H9 (cell line): ENCODE data around the gene P3H2. TPM values are rescaled to one million over a fixed set of nuclear protein-coding genes. Genes with fewer than 3 reads are reported as not detected.

Experiments used
- DNase-seq: peaks from one replicate; pipeline ENCODE4 v3.0.0-alpha.2; 2017
- H2AFZ ChIP-seq: one replicate; pipeline ENCODE4 v1.6.1; 2013; ENCODE audit warnings: mild to moderate bottlenecking, low read length, control low read depth, moderate library complexity
- H2AK5ac ChIP-seq: 2 replicates; pipeline ENCODE4 v1.6.1; 2013; ENCODE audit warnings: low read length, control low read depth, mixed read lengths; ENCODE audit not compliant: insufficient read length
- H2BK120ac ChIP-seq: one replicate; pipeline ENCODE4 v1.6.1; 2013; ENCODE audit warnings: low read depth, mild to moderate bottlenecking, low read length, control low read depth, inconsistent platforms; ENCODE audit not compliant: poor library complexity, severe bottlenecking
- H2BK12ac ChIP-seq: 2 replicates; pipeline ENCODE4 v1.6.1; 2013; ENCODE audit warnings: low read length, control low read depth, mixed read lengths, low read depth; ENCODE audit not compliant: insufficient read length
- H2BK15ac ChIP-seq: 2 replicates; pipeline ENCODE4 v1.6.1; 2013; ENCODE audit warnings: low read depth, low read length, control low read depth
- H2BK20ac ChIP-seq: one replicate; pipeline ENCODE4 v1.6.1; 2013; ENCODE audit warnings: low read depth, mild to moderate bottlenecking, low read length, control low read depth, inconsistent platforms; ENCODE audit not compliant: poor library complexity, severe bottlenecking
- H2BK5ac ChIP-seq: 2 replicates; pipeline ENCODE4 v1.6.1; 2013; ENCODE audit warnings: low read length, control low read depth, mixed read lengths; ENCODE audit not compliant: insufficient read length
- H3K14ac ChIP-seq: 2 replicates; pipeline ENCODE4 v1.6.1; 2013; ENCODE audit warnings: low read length, control low read depth; ENCODE audit not compliant: insufficient read depth
- H3K18ac ChIP-seq: 2 replicates; pipeline ENCODE4 v1.6.1; 2013; ENCODE audit warnings: low read depth, mild to moderate bottlenecking, mixed read lengths, low read length, control low read depth; ENCODE audit not compliant: insufficient read length
- H3K23ac ChIP-seq: 2 replicates; pipeline ENCODE4 v1.6.1; 2013; ENCODE audit warnings: low read length, control low read depth, mixed read lengths, low read depth; ENCODE audit not compliant: insufficient read length
- H3K23me2 ChIP-seq: 2 replicates; pipeline ENCODE4 v1.6.1; 2013; ENCODE audit warnings: low read depth, mild to moderate bottlenecking, mixed read lengths, low read length, control low read depth; ENCODE audit not compliant: insufficient read length, poor library complexity, severe bottlenecking
- H3K27ac ChIP-seq: 2 replicates; pipeline ENCODE4 v1.5.1; 2013; ENCODE audit warnings: low read length, control low read depth, mixed read lengths, low read depth; ENCODE audit not compliant: insufficient read length
- H3K27me3 ChIP-seq: 2 replicates; pipeline ENCODE4 v1.6.1; 2013; ENCODE audit warnings: low read length, control low read depth, inconsistent platforms; ENCODE audit not compliant: insufficient read depth
- H3K4ac ChIP-seq: 2 replicates; pipeline ENCODE4 v1.6.1; 2013; ENCODE audit warnings: low read depth, mild to moderate bottlenecking, control low read depth, inconsistent platforms, low read length, moderate library complexity
- H3K4me1 ChIP-seq: 2 replicates; pipeline ENCODE4 v1.6.1; 2013; ENCODE audit warnings: low read length, control low read depth, inconsistent platforms; ENCODE audit not compliant: insufficient read depth
- H3K4me2 ChIP-seq: 2 replicates; pipeline ENCODE4 v1.6.1; 2013; ENCODE audit warnings: low read length, control low read depth, mixed read lengths; ENCODE audit not compliant: insufficient read length, insufficient read depth
- H3K56ac ChIP-seq: 2 replicates; pipeline ENCODE4 v1.6.1; 2013; ENCODE audit warnings: low read depth, mild to moderate bottlenecking, mixed read lengths, low read length, control low read depth; ENCODE audit not compliant: insufficient read length
- H3K79me1 ChIP-seq: 2 replicates; pipeline ENCODE4 v1.6.1; 2013; ENCODE audit warnings: low read depth, mild to moderate bottlenecking, moderate library complexity, low read length, control low read depth, inconsistent platforms; ENCODE audit not compliant: insufficient read depth, poor library complexity, severe bottlenecking
- H3K79me2 ChIP-seq: 2 replicates; pipeline ENCODE4 v1.6.1; 2013; ENCODE audit warnings: low read length, control low read depth, inconsistent platforms; ENCODE audit not compliant: insufficient read depth
- H3K9ac ChIP-seq: 2 replicates; pipeline ENCODE4 v1.6.1; 2013; ENCODE audit warnings: low read length, control low read depth, mixed read lengths; ENCODE audit not compliant: insufficient read length; ENCODE audit errors: extremely low read depth
- H3K9me3 ChIP-seq: one replicate; pipeline ENCODE4 v1.6.1; 2013; ENCODE audit warnings: low read depth, low read length, inconsistent platforms; ENCODE audit not compliant: control insufficient read depth
- H3T11ph ChIP-seq: one replicate; pipeline ENCODE4 v1.6.1; 2013; ENCODE audit warnings: mild to moderate bottlenecking, low read length, control low read depth, inconsistent platforms
- H4K20me1 ChIP-seq: one replicate; pipeline ENCODE4 v1.6.1; 2013; ENCODE audit not compliant: control insufficient read depth, insufficient read length, insufficient read depth
- H4K5ac ChIP-seq: 2 replicates; pipeline ENCODE4 v1.6.1; 2013; ENCODE audit warnings: low read depth, mild to moderate bottlenecking, mixed read lengths, low read length, control low read depth; ENCODE audit not compliant: insufficient read length
- H4K8ac ChIP-seq: replicated peaks from 2 replicates; pipeline ENCODE4 v1.6.1; 2013; ENCODE audit warnings: low read length, control low read depth, mixed read lengths, low read depth; ENCODE audit not compliant: insufficient read length
- H4K91ac ChIP-seq: 2 replicates; pipeline ENCODE4 v1.6.1; 2013; ENCODE audit warnings: low read depth, mild to moderate bottlenecking, moderate library complexity, mixed read lengths, low read length, control low read depth; ENCODE audit not compliant: insufficient read length
- H3K27ac Mint-ChIP-seq, 3 experiments: 2 replicates in 2 of 3; 3 replicates in 1 of 3; pipeline ENCODE4 v1.8.0; 2020 to 2021; ENCODE audit warnings: mixed read lengths in 3 of 3, mild to moderate bottlenecking in 1 of 3, moderate library complexity in 1 of 3
- H3K27me3 Mint-ChIP-seq: 2 replicates; pipeline ENCODE4 v1.8.0; 2021; ENCODE audit warnings: low read depth, mild to moderate bottlenecking, moderate library complexity, mixed read lengths
- H3K36me3 Mint-ChIP-seq, 3 experiments: 2 replicates in 2 of 3; 3 replicates in 1 of 3; pipeline ENCODE4 v1.8.0; 2020 to 2021; ENCODE audit warnings: low read depth in 3 of 3, mixed read lengths in 3 of 3; ENCODE audit not compliant: insufficient read depth in 1 of 3
- H3K4me1 Mint-ChIP-seq, 2 experiments: 2 replicates each; pipeline ENCODE4 v1.8.0; 2020; ENCODE audit warnings: mixed read lengths in 2 of 2
- H3K4me3 Mint-ChIP-seq, 2 experiments: 2 replicates in 1 of 2; 3 replicates in 1 of 2; pipeline ENCODE4 v1.8.0; 2020 to 2021; ENCODE audit warnings: mild to moderate bottlenecking in 2 of 2, mixed read lengths in 2 of 2, moderate library complexity in 1 of 2
- H3K9me3 Mint-ChIP-seq, 2 experiments: 2 replicates in 1 of 2; 3 replicates in 1 of 2; pipeline ENCODE4 v1.8.0; 2020; ENCODE audit warnings: mild to moderate bottlenecking in 2 of 2, mixed read lengths in 2 of 2, moderate library complexity in 1 of 2
- WGBS: extraction: QIAGEN DNeasy Blood & Tissue Kit; methylation state at CpG from one replicate; pipeline ENCODE4 v1.1.7; 2013; ENCODE audit warnings: missing lambda C conversion rate, low lambda C conversion rate, mixed read lengths; ENCODE audit not compliant: insufficient read length; ENCODE audit errors: extremely low coverage; 5-methylcytosine and 5-hydroxymethylcytosine counted together
- total RNA-seq: library from RNA; stranded (reverse); gene quantifications from 2 replicates; pipeline ENCODE4 v1.2.1, GENCODE V29; 2021
- TF ChIP-seq, protein P1 (sequence below): fragments of 200-600 bp; sonication (generic); conservative IDR thresholded peaks from 3 replicates; pipeline ENCODE4 v1.8.0; 2021; ENCODE audit warnings: antibody characterized with exemption, mild to moderate bottlenecking

P3H2 gene
- total RNA-seq, 1 experiment from 2014 or later, result 41.5 TPM

- Mint-ChIP-seq H3K36me3 (peaks cover 0 to 4% (median 3%) of the 10 kb centered on the region in 3 experiments; a peak in 2 of 7 replicates), H3K9me3 (no peaks in the 10 kb centered on the region), H3K4me1 (peaks cover 33 to 37% of the 10 kb centered on the region in 2 experiments), H3K27ac (no peak overlapping the region), H3K27me3 (no peaks in the 10 kb centered on the region; the same call in 1 of the 2 replicates), H3K4me3 (no peak overlapping the region)
- no peak overlapping the region for H3T11ph ChIP-seq
- no peak overlapping the region for H3K14ac ChIP-seq
- WGBS, result no CpG with 5 or more reads among the region's 3 CpGs
- H2BK5ac ChIP-seq, result no peak overlapping the region
- H3K23me2 ChIP-seq, result no peaks in the 10 kb centered on the region
- H4K91ac ChIP-seq, result no peak overlapping the region
- H3K4me1 ChIP-seq, result peaks cover 3% of the 10 kb centered on the region; the same call in 1 of the 2 replicates
- H3K27ac ChIP-seq, result no peak overlapping the region
- no peaks in the 10 kb centered on the region for H3K27me3 ChIP-seq
- no peaks in the 10 kb centered on the region for H3K9me3 ChIP-seq
- no peaks in the 10 kb centered on the region for H3K79me2 ChIP-seq
- H3K23ac ChIP-seq, result no peak overlapping the region
- no peaks in the 10 kb centered on the region for H3K79me1 ChIP-seq
- H2BK120ac ChIP-seq, result no peak overlapping the region
- H3K56ac ChIP-seq, result no peak overlapping the region
- no peak overlapping the region for H2BK15ac ChIP-seq
- no peak overlapping the region for H2BK12ac ChIP-seq
- H2AFZ ChIP-seq, result no peak overlapping the region
- TF ChIP-seq, protein P1, sequence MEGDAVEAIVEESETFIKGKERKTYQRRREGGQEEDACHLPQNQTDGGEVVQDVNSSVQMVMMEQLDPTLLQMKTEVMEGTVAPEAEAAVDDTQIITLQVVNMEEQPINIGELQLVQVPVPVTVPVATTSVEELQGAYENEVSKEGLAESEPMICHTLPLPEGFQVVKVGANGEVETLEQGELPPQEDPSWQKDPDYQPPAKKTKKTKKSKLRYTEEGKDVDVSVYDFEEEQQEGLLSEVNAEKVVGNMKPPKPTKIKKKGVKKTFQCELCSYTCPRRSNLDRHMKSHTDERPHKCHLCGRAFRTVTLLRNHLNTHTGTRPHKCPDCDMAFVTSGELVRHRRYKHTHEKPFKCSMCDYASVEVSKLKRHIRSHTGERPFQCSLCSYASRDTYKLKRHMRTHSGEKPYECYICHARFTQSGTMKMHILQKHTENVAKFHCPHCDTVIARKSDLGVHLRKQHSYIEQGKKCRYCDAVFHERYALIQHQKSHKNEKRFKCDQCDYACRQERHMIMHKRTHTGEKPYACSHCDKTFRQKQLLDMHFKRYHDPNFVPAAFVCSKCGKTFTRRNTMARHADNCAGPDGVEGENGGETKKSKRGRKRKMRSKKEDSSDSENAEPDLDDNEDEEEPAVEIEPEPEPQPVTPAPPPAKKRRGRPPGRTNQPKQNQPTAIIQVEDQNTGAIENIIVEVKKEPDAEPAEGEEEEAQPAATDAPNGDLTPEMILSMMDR, result no peak
- H3K9ac ChIP-seq, result no peak overlapping the region
- H3K4me2 ChIP-seq, result no peak overlapping the region
- no peak overlapping the region for H2BK20ac ChIP-seq
- no peaks in the 10 kb centered on the region for H4K20me1 ChIP-seq
- no peak overlapping the region for H3K18ac ChIP-seq
- no peak overlapping the region for H2AK5ac ChIP-seq
- H4K8ac ChIP-seq, result no peak overlapping the region
- H3K4ac ChIP-seq, result no peak overlapping the region
- no peak for DNase-seq
- H4K5ac ChIP-seq, result no peak overlapping the region
Measured at GRCh38 chr3:190083635-190084034, 37.1 kb downstream of the P3H2 start.
